ENCODE results near the gene FXYD6.

The FXYD6 gene

GRCh38 chr11:117839936-117840813, 36.3 kb downstream of the FXYD6 start:
- no peaks in the 10 kb centered on the region for H3F3A ChIP-seq (ENCODE audit: insufficient read depth)
- no peaks in the 10 kb centered on the region for H4K20me1 ChIP-seq (ENCODE audit: low read depth, low read length)
- no peak overlapping the region for H3K27ac ChIP-seq (ENCODE audit: low read depth, low read length)
- no peak overlapping the region for H2AFZ ChIP-seq (ENCODE audit: low read depth, low read length, severe bottlenecking)
- no peaks in the 10 kb centered on the region for H3K79me2 ChIP-seq (ENCODE audit: insufficient read depth, low read length)
- H3K9me3 ChIP-seq (ENCODE audit: insufficient read depth, low read length), result no peaks in the 10 kb centered on the region
- H3K4me3 ChIP-seq (ENCODE audit: insufficient read depth, low read length, poor library complexity, severe bottlenecking), result no peak overlapping the region
- H3K9ac ChIP-seq (ENCODE audit: low read length), result no peak overlapping the region
- H3K9me2 ChIP-seq (replicated peaks; ENCODE audit: insufficient read depth, low read length), result no peaks in the 10 kb centered on the region
- no peak overlapping the region for H3K4me2 ChIP-seq (ENCODE audit: low read depth, low read length, poor library complexity, severe bottlenecking)
- no peaks in the 10 kb centered on the region for H3K27me3 ChIP-seq (ENCODE audit: low read length)
- H3K36me3 ChIP-seq (ENCODE audit: low read length), result no peaks in the 10 kb centered on the region
- TF ChIP-seq, protein P1, sequence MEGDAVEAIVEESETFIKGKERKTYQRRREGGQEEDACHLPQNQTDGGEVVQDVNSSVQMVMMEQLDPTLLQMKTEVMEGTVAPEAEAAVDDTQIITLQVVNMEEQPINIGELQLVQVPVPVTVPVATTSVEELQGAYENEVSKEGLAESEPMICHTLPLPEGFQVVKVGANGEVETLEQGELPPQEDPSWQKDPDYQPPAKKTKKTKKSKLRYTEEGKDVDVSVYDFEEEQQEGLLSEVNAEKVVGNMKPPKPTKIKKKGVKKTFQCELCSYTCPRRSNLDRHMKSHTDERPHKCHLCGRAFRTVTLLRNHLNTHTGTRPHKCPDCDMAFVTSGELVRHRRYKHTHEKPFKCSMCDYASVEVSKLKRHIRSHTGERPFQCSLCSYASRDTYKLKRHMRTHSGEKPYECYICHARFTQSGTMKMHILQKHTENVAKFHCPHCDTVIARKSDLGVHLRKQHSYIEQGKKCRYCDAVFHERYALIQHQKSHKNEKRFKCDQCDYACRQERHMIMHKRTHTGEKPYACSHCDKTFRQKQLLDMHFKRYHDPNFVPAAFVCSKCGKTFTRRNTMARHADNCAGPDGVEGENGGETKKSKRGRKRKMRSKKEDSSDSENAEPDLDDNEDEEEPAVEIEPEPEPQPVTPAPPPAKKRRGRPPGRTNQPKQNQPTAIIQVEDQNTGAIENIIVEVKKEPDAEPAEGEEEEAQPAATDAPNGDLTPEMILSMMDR (IDR thresholded peaks at IDR 0.05; ENCODE audit: insufficient read depth, low read length, poor library complexity, severe bottlenecking), result no peak
- TF ChIP-seq EZH2phosphoT487 (conservative IDR thresholded peaks at IDR 0.05; ENCODE audit: low read length), result no peak

DNA sequence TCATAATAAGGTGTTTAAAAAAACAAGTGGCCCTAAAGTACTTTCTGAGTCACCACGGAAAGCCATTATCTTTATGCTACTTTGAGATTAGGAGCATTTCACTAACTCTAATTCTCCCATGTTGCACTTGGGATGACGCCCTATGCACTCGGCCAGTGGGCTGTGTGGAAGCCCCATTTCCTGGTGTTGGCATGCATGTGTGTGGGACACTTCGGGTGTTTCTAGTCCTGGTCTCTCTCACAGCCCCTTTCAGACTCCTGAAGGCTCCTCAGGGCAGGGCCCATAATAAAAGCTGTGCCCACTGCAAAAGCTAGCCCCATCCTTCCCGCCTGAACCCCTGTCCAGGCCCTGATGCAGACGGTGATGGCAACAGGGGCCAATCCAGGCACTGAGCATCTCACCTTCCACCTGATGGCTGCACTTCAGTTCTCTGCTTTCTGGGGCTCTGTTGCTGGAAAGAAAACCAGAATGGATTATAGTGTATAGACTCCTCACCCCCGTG, 37.0 kb downstream of the FXYD6 start:
- Histone ChIP-seq H2AFZ (ENCODE audit: low read depth, low read length, severe bottlenecking) (no peak overlapping the region), H3F3A (ENCODE audit: insufficient read depth) (no peaks in the 10 kb centered on the region), H3K4me3 (ENCODE audit: insufficient read depth, low read length, poor library complexity, severe bottlenecking) (no peak overlapping the region), H3K9ac (ENCODE audit: low read length) (no peak overlapping the region), H3K9me3 (ENCODE audit: insufficient read depth, low read length) (no peaks in the 10 kb centered on the region), H4K20me1 (ENCODE audit: low read depth, low read length) (no peaks in the 10 kb centered on the region), H3K79me2 (ENCODE audit: insufficient read depth, low read length) (no peaks in the 10 kb centered on the region), H3K27me3 (ENCODE audit: low read length) (no peaks in the 10 kb centered on the region), H3K27ac (ENCODE audit: low read depth, low read length) (no peak overlapping the region), H3K4me2 (ENCODE audit: low read depth, low read length, poor library complexity, severe bottlenecking) (no peak overlapping the region), H3K36me3 (ENCODE audit: low read length) (no peaks in the 10 kb centered on the region), H3K9me2 (replicated peaks; ENCODE audit: insufficient read depth, low read length) (no peaks in the 10 kb centered on the region)
- TF ChIP-seq, protein P1 (IDR thresholded peaks at IDR 0.05; ENCODE audit: insufficient read depth, low read length, poor library complexity, severe bottlenecking), result no peak
- no peak for TF ChIP-seq EZH2phosphoT487 (conservative IDR thresholded peaks at IDR 0.05; ENCODE audit: low read length)

- H3K36me3 ChIP-seq (ENCODE audit: low read length), result no peaks in the 10 kb centered on the region
- no peak overlapping the region for H3K27ac ChIP-seq (ENCODE audit: low read depth, low read length)
- no peaks in the 10 kb centered on the region for H3K9me2 ChIP-seq (replicated peaks; ENCODE audit: insufficient read depth, low read length)
- no peaks in the 10 kb centered on the region for H3K9me3 ChIP-seq (ENCODE audit: insufficient read depth, low read length)
- H3K4me2 ChIP-seq (ENCODE audit: low read depth, low read length, poor library complexity, severe bottlenecking), result no peak overlapping the region
- no peaks in the 10 kb centered on the region for H4K20me1 ChIP-seq (ENCODE audit: low read depth, low read length)
- TF ChIP-seq EZH2phosphoT487 (conservative IDR thresholded peaks at IDR 0.05; ENCODE audit: low read length), result no peak
- TF ChIP-seq, protein P1 (IDR thresholded peaks at IDR 0.05; ENCODE audit: insufficient read depth, low read length, poor library complexity, severe bottlenecking), result no peak
- H2AFZ ChIP-seq (ENCODE audit: low read depth, low read length, severe bottlenecking), result no peak overlapping the region
- no peaks in the 10 kb centered on the region for H3K79me2 ChIP-seq (ENCODE audit: insufficient read depth, low read length)
- no peak overlapping the region for H3K4me3 ChIP-seq (ENCODE audit: insufficient read depth, low read length, poor library complexity, severe bottlenecking)
- no peak overlapping the region for H3K9ac ChIP-seq (ENCODE audit: low read length)
- H3K27me3 ChIP-seq (ENCODE audit: low read length), result no peaks in the 10 kb centered on the region
- H3F3A ChIP-seq (ENCODE audit: insufficient read depth), result no peaks in the 10 kb centered on the region
Measured at GRCh38 chr11:117838901-117839300, 37.6 kb downstream of the FXYD6 start.

Measured in SU-DHL-6 (cell line).